ENCODE data around the gene SCN3B.

- TF ChIP-seq CTCF (IDR thresholded peaks at IDR 0.05) (peak; percentile 17), EZH2phosphoT487 (IDR thresholded peaks at IDR 0.05) (no peak)
Measured at GRCh38 chr11:123597859-123598258, 56.6 kb downstream of the SCN3B start.

Data from neural progenitor cell (in vitro differentiated cells).